Activated CD4-positive, alpha-beta T cell treated with anti-CD3 and anti-CD28 coated beads for 1 hour (primary cell): ENCODE results near the gene NES.
"Not testable (repeated sequence)": the region's sequence is repeated elsewhere in the genome, so short reads cannot be mapped to it uniquely, and the experiment has no call there.

Experiments used
- DNase-seq: peaks from one replicate; pipeline ENCODE4 v3.0.0-alpha.2; 2020

NES gene

DNA sequence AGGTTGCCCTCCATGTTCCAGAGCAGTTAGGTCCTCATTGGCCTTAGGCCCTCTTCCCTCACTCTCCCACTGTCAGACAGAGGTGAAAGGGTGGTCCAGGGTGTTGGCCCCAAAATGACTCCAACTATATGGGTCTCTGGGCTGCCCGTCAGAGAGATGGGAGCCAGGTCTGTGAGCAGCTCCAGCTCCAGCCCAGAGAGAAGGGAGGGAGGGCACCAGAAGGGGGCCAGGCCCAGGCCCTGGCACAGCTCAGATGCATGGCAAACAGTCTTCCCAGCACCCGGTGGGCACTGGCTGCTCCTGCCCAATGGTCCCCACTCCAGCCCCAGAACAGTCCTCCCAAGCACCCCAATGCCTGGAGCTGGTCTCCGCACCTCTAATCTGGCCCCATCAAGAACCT is 33.1 kb downstream of the NES start:
- DNase-seq, result no peak

DNA sequence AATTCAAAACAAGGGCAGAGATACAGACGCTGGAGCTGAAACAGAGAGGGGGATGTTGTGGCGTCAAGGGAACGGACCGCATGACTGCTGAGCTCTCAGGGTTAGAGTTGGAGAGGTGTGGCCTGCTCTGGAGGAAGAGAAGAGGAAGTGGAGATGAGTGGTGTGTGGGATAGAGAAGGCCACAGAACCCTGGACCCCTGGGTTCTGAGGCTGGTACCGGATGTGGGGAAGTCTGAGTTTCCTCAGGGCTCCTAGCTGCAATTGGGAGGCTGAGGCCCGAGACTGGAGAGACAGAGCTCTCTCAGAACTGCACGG is 33.5 kb downstream of the NES start:
- DNase-seq, result no peak

DNA sequence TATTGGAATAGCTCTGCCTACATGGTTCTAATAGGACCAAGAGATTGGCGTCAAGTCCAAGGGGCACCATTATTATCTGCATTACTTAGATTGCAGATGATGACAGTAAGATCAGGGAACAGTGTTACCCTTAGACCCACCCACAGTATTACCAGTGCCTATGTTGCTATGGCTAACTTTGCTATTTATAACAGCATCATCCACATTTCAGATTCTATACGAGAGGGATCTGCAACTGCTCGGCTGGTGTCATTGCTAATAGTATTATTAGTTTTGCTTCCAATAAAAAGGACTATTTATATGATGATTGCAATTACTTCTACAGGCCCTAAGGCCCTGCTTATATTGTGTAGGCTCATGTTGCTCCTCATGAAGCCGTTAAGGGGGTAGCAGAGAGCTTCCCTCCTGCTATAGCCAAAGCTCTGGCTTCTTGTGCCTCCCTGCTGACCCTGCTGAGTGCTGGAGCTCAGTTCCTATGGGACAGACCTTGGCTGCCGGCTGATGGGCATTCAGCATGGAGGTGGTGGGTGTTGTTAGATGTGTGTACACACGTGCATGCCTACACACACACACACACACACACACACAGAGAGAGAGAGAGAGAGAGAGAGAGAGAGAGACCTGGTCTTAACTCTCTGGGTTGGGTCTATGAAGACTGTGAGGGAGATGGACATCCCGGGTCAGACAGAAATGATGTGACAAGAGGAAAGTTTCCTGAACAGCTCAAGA is 34.0 kb downstream of the NES start:
- DNase-seq, result no peak

GRCh38 chr1:156642265-156643048 is 34.8 kb downstream of the NES start:
- DNase-seq, result no peak

GRCh38 chr1:156641761-156642264 is 35.4 kb downstream of the NES start, which contains the start of gene BCAN:
Gene BCAN (plus strand): TSS chr1:156642117. CDS start chr1:156646055, 3,938 bp downstream.
- DNase-seq, result no peak

DNA sequence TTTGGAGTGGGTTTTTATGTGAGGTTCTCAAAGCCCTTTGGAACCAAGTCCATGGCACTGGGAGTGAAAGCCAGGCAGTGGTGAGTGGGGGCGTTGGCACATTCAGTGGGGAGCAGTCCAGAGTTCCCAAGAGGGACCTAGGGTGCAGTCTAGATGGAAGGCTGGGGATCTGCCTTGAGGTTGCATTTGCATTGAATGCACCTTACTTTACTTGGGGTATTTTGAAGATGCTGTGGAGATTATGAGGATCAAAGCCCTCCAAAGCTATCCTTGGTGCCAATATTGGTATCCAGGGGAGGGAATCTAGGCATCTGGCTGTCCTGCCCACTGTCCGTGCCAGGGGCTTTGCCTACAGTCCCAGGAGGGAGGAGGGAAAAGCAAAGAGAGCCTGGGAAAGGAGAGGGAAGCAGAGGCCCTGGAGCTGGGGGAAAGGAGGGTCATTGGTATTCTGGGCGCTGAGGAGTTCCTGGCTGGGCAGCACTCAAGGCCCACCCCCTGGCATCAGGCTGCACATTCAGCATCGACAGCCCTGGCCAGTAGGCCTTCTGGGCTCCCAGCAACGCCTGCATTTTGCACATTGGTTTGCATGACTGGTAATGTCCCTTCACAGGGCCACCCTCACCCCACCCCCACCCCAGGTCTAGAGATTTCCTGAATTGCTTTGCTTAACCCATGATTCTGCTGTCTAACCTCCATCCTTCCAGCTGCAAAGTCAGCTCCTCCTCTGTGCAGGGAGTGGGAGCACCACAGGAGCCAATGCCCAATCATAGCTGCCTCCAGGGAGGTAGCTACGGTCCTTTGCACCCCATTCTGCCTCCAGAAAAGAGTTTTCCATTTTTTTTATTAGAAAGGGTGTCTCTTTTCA is 36.1 kb downstream of the NES start:
- no peak for DNase-seq

DNA sequence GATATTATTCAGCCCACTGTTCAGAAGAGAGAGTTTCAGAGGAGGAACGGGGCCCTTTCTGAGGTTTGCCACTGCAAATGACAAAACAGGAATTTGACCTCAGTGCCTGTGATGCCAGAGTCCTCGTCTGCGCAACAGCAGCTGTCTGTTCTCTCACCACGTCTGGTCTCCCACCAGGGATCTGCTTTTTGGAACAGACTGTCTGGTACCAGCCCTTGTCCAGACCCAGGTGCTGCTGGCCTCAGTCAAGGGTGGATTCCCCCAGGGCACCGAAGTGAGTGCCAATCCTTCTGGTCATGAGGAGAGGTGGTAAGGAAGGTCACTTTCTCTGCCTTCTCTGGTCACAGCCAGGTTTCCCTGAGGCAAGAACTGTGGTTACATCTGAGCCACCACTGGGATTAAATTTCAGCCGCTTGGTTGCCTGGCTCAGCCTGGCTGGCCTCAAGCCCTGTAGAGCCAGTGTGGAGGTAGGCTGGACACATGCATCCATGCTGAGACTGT is 37.6 kb downstream of the NES start:
- no peak for DNase-seq

DNA sequence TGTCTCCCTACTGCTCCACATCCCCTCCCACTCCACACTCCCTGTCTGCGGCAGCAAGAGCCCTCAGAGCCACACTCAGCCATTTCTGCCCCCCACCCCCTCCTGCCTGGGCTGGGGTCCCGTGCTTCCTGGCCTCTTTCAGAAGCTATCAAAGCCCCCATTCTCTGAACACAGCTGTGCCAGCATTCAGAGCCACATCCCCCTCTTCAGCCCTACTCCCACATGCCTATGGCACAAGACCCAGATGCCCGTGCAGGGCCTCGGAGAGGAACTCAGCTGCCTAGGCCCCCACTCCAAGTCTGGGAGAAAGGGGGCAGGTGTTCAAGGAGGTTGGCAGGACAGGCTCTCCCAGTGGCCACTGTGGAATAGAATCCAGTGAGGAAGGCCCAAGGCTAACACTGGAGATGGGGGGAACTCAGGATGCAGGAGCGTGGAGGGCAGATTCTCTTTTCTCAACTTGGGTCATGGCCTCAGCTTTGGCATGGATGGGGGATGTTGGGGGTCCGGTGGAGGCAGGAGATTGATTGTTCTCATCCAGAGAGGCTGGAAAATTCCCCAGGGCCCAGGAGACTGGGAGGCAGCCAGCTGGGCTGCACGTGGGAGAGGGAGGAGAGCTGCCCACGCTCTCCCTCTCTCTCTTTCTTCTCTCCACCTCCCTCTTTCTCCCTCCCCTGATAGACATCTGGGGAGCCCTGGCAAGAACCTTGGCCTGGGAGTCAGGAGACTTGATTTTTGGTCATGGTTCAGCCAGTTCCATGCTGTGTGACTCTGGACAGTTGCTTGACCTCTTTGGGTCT is 38.8 kb downstream of the NES start:
- no peak for DNase-seq

- DNase-seq, result no peak
These were observed 44.9 kb downstream of the NES start for GRCh38 chr1:156632355-156632754.

- not testable (repeated sequence) for DNase-seq
These were observed 46.1 kb downstream of the NES start for GRCh38 chr1:156631152-156631551.

- no peak for DNase-seq
These were observed 47.3 kb downstream of the NES start for GRCh38 chr1:156629823-156630449.

DNA sequence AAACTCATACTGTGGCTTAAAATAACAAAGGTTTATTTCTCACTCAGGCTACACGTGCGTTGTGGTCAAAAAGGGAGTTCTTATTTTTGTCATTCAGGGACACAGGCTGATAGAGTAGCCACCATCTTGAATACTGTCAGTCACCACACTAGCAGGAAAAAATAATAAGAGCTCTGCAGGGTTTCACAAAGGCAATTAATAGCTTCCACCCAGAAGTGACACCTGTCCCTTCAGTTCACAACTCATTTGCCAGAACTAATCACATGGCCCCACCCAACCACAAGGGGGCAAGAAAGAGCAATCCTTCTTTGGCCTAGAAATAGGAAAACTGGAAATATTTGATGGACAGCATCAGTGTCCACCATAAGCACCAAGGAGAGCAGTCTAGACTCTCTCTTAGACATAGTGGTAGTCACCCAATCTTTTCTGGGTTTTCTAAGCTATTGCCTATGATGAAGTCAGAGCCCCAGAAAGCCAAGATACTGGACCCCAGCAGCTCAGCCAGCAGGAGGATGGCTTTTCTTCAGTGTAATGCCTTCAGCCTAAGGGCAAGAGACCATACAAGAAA is 49.8 kb downstream of the NES start:
- DNase-seq, result no peak

- no peak for DNase-seq
These were observed 51.1 kb downstream of the NES start for GRCh38 chr1:156626079-156626438.

DNA sequence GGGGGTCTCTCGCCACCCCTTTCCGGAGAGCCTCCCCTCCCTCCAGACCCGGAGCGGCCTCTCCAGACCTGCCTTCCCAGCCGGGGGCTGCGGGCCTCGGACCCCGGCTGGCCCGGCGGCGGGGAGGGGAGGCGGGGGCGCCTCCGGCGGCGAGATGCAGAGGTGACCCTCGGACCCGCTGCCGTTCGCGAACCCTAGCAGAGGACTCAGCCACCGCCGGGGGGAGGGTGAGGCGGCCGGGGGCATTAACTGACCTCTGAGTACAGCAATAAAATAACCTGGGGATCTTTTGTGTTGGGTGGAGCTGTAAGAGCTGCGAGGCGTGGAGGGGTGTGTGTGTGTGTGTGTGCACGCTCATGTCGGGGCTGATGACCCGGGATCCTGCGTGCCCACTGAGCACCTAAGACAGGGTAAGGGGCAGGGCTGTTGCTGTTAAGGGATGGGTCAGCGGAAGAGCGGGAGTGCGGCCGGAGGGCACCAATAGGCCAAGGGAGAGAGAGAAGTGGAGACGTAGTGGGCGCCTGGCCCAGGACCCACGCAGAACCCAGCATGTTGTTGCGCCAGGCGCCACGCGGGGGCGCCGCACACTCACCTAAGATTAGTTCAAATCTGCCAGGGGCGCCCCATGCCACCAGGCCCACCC is 51.6 kb downstream of the NES start:
- peak; percentile 42 for DNase-seq

GRCh38 chr1:156624814-156625435 is 52.3 kb downstream of the NES start:
- DNase-seq, result no peak

DNA sequence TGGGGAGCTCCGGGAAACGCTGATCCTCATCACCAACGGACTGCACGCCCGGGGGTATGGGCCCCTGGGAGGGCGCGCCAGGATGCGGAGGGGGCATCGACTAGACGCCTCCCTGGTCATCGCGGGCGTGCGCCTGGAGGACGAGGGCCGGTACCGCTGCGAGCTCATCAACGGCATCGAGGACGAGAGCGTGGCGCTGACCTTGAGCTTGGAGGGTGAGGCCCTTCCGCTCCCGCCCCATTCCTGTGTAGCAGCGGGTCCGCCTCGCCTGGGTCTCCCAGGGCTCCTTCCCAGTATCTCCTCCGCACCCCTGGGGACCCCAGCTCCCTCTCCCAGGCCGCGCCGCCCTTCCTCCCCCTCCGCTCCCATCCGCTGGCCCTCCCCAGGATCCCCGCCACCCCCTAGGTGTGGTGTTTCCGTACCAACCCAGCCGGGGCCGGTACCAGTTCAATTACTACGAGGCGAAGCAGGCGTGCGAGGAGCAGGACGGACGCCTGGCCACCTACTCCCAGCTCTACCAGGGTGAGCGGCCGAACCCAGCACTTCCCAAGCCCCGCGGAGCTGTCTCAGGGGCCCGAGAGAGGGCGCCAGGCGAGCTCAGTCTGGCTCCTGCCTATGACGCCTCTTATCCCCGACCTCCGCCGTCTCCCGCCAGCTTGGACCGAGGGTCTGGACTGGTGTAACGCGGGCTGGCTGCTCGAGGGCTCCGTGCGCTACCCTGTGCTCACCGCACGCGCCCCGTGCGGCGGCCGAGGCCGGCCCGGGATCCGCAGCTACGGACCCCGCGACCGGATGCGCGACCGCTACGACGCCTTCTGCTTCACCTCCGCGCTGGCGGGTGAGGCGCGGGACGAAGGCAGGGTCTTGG is 53.0 kb downstream of the NES start:
- no peak for DNase-seq

DNA sequence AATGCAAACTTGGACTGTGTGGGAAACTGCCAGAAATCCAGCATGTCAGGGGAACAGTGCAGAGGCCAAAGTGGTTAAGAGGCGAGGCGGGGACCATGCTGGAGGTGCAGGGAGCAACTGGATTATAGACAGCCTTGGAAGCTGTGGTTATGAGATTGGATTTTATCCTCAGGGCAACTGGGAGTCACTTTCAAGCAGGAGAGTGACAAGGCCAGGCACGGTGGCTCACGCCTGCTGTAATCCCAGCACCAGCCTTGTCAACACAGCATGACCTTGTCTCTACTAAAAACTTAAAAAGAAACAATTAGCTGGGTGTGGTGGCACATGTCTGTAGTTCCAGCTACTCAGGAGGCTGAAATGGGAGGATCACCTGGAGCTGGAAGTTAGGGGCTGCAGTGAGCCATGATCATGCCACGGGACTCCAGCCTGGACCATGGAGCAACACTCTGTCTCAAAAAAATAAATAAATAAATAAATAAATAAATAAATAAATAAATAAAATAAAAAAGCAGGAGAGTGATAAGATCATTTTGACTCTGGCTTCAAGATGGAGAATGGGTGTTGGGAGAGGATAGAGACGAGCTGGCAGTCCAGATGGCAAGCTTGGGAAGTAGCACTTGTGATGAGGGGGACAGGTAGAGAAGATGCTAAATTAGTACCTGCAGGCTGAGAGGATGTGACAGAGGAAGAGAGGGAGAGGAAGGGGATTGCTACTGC is 54.5 kb downstream of the NES start:
- no peak for DNase-seq

DNA sequence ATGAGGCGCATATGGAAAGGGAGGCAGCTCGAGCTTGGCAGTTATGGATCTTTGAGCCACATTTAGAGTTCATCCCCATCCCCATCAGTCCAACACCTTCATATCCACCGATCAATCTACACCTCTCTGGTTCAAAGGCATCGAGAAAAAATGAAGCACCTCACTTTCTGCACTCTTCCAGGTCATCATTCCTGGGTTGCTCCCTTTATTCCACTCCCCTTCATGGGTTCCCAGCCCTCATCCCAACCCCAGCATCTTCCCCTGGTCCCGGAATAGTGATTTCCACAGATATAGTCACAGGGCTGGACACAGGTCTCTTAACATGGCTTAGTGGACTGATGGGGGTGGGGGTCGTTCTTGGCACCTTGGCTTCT is 57.6 kb downstream of the NES start:
- DNase-seq, result no peak
